ENCODE results near the gene MAML2. TPM values are rescaled to one million over a fixed set of nuclear protein-coding genes. Genes with fewer than 3 reads are reported as not detected.

Gene MAML2
- total RNA-seq, 5 donors from 2014 or later (not counting 1 experiment from before 2014, with no cell fraction given), result 30.4 to 66.7 (median 35.1) TPM

- H3K9me3 ChIP-seq, result no peaks in the 10 kb centered on the region
- H3K4me3 ChIP-seq (ENCODE audit: control insufficient read depth in 1 of 2, extremely low read depth in 1 of 2, low read length in 1 of 2), result no peak overlapping the region
- Mint-ChIP-seq H3K4me1 (peaks cover 64 to 77% (median 76%) of the 10 kb centered on the region in 3 donors), H3K27me3 (no peaks in the 10 kb centered on the region), H3K36me3 (peaks cover 14% of the 10 kb centered on the region), H3K9me3 (no peaks in the 10 kb centered on the region), H3K27ac (peak overlapping the region in 1 of 2 donors; percentile 34), H3K4me3 (no peak overlapping the region)
- ATAC-seq (replicated peaks in 1 of 4) (no peak), DNase-seq (no peak)
- 100% methylated on average over 1 of the region's 7 CpGs for WGBS (ENCODE audit: insufficient coverage)
- no peaks in the 10 kb centered on the region for H3K27me3 ChIP-seq (replicated peaks in 1 of 2; ENCODE audit: control insufficient read depth in 2 of 2, extremely low read depth in 1 of 2, insufficient read depth in 2 of 2, low read length in 1 of 2)
- H3K27ac ChIP-seq (ENCODE audit: low read length), result no peak overlapping the region
- CTCF ChIA-PET, result no interaction called here
- no peaks in the 10 kb centered on the region for H3K36me3 ChIP-seq (ENCODE audit: control insufficient read depth in 2 of 2, extremely low read depth in 1 of 2, insufficient read depth in 1 of 2, low read length in 1 of 2)
- POLR2A ChIA-PET, result no interaction called here
- H3K4me1 ChIP-seq (ENCODE audit: control insufficient read depth in 1 of 2, extremely low read depth in 1 of 2, insufficient read depth in 2 of 2, low read length in 2 of 2), result peaks cover 13 to 20% of the 10 kb centered on the region in 2 experiments
Measured at GRCh38 chr11:96160732-96161306, 182.2 kb downstream of the MAML2 start.

GRCh38 chr11:96159968-96160367, 183.0 kb downstream of the MAML2 start:
- Mint-ChIP-seq H3K36me3 (peaks cover 15% of the 10 kb centered on the region), H3K4me3 (no peak overlapping the region), H3K27me3 (no peaks in the 10 kb centered on the region), H3K9me3 (no peaks in the 10 kb centered on the region), H3K27ac (peak overlapping the region in 1 of 2 donors; percentile 34), H3K4me1 (peaks cover 64 to 78% (median 74%) of the 10 kb centered on the region in 3 donors)
- ChIA-PET POLR2A (no interaction called here), CTCF (no interaction called here)
- H3K4me3 ChIP-seq (ENCODE audit: control insufficient read depth in 1 of 2, extremely low read depth in 1 of 2, low read length in 1 of 2), result no peak overlapping the region
- H3K4me1 ChIP-seq (ENCODE audit: control insufficient read depth in 1 of 2, extremely low read depth in 1 of 2, insufficient read depth in 2 of 2, low read length in 2 of 2), result peaks cover 13 to 24% of the 10 kb centered on the region in 2 experiments
- ATAC-seq (replicated peaks in 1 of 4) (no peak), DNase-seq (no peak)
- peaks cover 0 to under 1% of the 10 kb centered on the region in 2 donors for H3K36me3 ChIP-seq (ENCODE audit: control insufficient read depth in 2 of 2, extremely low read depth in 1 of 2, insufficient read depth in 1 of 2, low read length in 1 of 2)
- no peaks in the 10 kb centered on the region for H3K9me3 ChIP-seq
- 0% methylated on average over 1 of the region's 6 CpGs for WGBS (ENCODE audit: insufficient coverage)
- H3K27ac ChIP-seq (ENCODE audit: low read length), result no peak overlapping the region
- no peaks in the 10 kb centered on the region for H3K27me3 ChIP-seq (replicated peaks in 1 of 2; ENCODE audit: control insufficient read depth in 2 of 2, extremely low read depth in 1 of 2, insufficient read depth in 2 of 2, low read length in 1 of 2)

GRCh38 chr11:96158126-96158525, 184.9 kb downstream of the MAML2 start:
- H3K27me3 Mint-ChIP-seq, result no peaks in the 10 kb centered on the region
- peaks cover 13 to 27% of the 10 kb centered on the region in 2 experiments for H3K4me1 ChIP-seq (ENCODE audit: control insufficient read depth in 1 of 2, extremely low read depth in 1 of 2, insufficient read depth in 2 of 2, low read length in 2 of 2)
- H3K36me3 ChIP-seq (ENCODE audit: control insufficient read depth in 2 of 2, extremely low read depth in 1 of 2, insufficient read depth in 1 of 2, low read length in 1 of 2), result peaks cover 0 to 2% of the 10 kb centered on the region in 2 donors
- no CpG with 5 or more reads among the region's 1 CpG for WGBS (ENCODE audit: insufficient coverage)
- ChIA-PET CTCF (interaction anchor here (0.7 to 1.5 kb wide), 2 partner anchors 17 to 103 kb away, joined by 3 read pairs; no protein-coding TSS in a partner anchor), POLR2A (interaction anchor here (0.5 to 0.7 kb wide), 3 partner anchors 11 to 462 kb away, joined by 3 to 5 read pairs (median 3); no protein-coding TSS in a partner anchor)
- no peak for ATAC-seq (replicated peaks in 1 of 4)
- no peaks in the 10 kb centered on the region for H3K9me3 ChIP-seq
- peak overlapping the region; percentile 90 to 97 for H3K27ac Mint-ChIP-seq
- H3K36me3 Mint-ChIP-seq, result peaks cover 14% of the 10 kb centered on the region
- peak overlapping the region; percentile 22 for H3K27ac ChIP-seq (ENCODE audit: low read length)
- no peak for DNase-seq
- no peaks in the 10 kb centered on the region for H3K27me3 ChIP-seq (replicated peaks in 1 of 2; ENCODE audit: control insufficient read depth in 2 of 2, extremely low read depth in 1 of 2, insufficient read depth in 2 of 2, low read length in 1 of 2)
- H3K4me1 Mint-ChIP-seq, result peaks cover 61 to 69% (median 68%) of the 10 kb centered on the region in 3 donors
- no peak overlapping the region for H3K4me3 ChIP-seq (ENCODE audit: control insufficient read depth in 1 of 2, extremely low read depth in 1 of 2, low read length in 1 of 2)
- H3K9me3 Mint-ChIP-seq, result no peaks in the 10 kb centered on the region
- H3K4me3 Mint-ChIP-seq, result no peak overlapping the region

GRCh38 chr11:96157517-96157873, 185.5 kb downstream of the MAML2 start:
- ChIA-PET CTCF (interaction anchor here (0.7 to 1.5 kb wide), 2 partner anchors 16 to 102 kb away, joined by 3 read pairs; no protein-coding TSS in a partner anchor), POLR2A (interaction anchor here in 1 of 2 donors (0.5 to 0.6 kb wide), 2 partner anchors 11 to 461 kb away, joined by 3 to 5 read pairs; no protein-coding TSS in a partner anchor)
- peak overlapping the region; percentile 90 to 97 for H3K27ac Mint-ChIP-seq
- peaks cover 66 to 72% (median 68%) of the 10 kb centered on the region in 3 donors for H3K4me1 Mint-ChIP-seq
- H3K9me3 Mint-ChIP-seq, result no peaks in the 10 kb centered on the region
- no peaks in the 10 kb centered on the region for H3K27me3 ChIP-seq (replicated peaks in 1 of 2; ENCODE audit: control insufficient read depth in 2 of 2, extremely low read depth in 1 of 2, insufficient read depth in 2 of 2, low read length in 1 of 2)
- H3K4me1 ChIP-seq (ENCODE audit: control insufficient read depth in 1 of 2, extremely low read depth in 1 of 2, insufficient read depth in 2 of 2, low read length in 2 of 2), result peaks cover 13 to 27% of the 10 kb centered on the region in 2 experiments
- peaks cover 0 to 2% of the 10 kb centered on the region in 2 donors for H3K36me3 ChIP-seq (ENCODE audit: control insufficient read depth in 2 of 2, extremely low read depth in 1 of 2, insufficient read depth in 1 of 2, low read length in 1 of 2)
- no peak overlapping the region for H3K4me3 ChIP-seq (ENCODE audit: control insufficient read depth in 1 of 2, extremely low read depth in 1 of 2, low read length in 1 of 2)
- peak overlapping the region; percentile 45 for H3K27ac ChIP-seq (ENCODE audit: low read length)
- ATAC-seq (replicated peaks in 1 of 4), result no peak
- peak overlapping the region in 2 of 3 donors; percentile 17 to 30 for H3K4me3 Mint-ChIP-seq
- DNase-seq, result no peak
- no peaks in the 10 kb centered on the region for H3K9me3 ChIP-seq
- no peaks in the 10 kb centered on the region for H3K27me3 Mint-ChIP-seq
- H3K36me3 Mint-ChIP-seq, result peaks cover 15% of the 10 kb centered on the region

- no peak for ATAC-seq (replicated peaks in 1 of 4)
- no CpG with 5 or more reads among the region's 3 CpGs for WGBS (ENCODE audit: insufficient coverage)
- CTCF ChIA-PET, result interaction anchor here in 1 of 2 donors (0.9 kb wide), 1 partner anchor 15 kb away, joined by 3 read pairs; no protein-coding TSS in a partner anchor
Measured at GRCh38 chr11:96156379-96156722, 186.6 kb downstream of the MAML2 start.

GRCh38 chr11:96155627-96156378, 187.2 kb downstream of the MAML2 start:
- CTCF ChIA-PET, result interaction anchor here in 1 of 2 donors (0.9 kb wide), 1 partner anchor 14 kb away, joined by 3 read pairs; no protein-coding TSS in a partner anchor
- Histone ChIP-seq H3K27me3 (replicated peaks in 1 of 2; ENCODE audit: control insufficient read depth in 2 of 2, extremely low read depth in 1 of 2, insufficient read depth in 2 of 2, low read length in 1 of 2) (no peaks in the 10 kb centered on the region), H3K27ac (ENCODE audit: low read length) (no peak overlapping the region), H3K9me3 (no peaks in the 10 kb centered on the region), H3K4me1 (ENCODE audit: control insufficient read depth in 1 of 2, extremely low read depth in 1 of 2, insufficient read depth in 2 of 2, low read length in 2 of 2) (peaks cover 13 to 27% of the 10 kb centered on the region in 2 experiments), H3K4me3 (ENCODE audit: control insufficient read depth in 1 of 2, extremely low read depth in 1 of 2, low read length in 1 of 2) (no peak overlapping the region), H3K36me3 (ENCODE audit: control insufficient read depth in 2 of 2, extremely low read depth in 1 of 2, insufficient read depth in 1 of 2, low read length in 1 of 2) (peaks cover 0 to 2% of the 10 kb centered on the region in 2 donors)
- DNase-seq (no peak), ATAC-seq (replicated peaks in 1 of 4) (no peak)
- H3K4me3 Mint-ChIP-seq, result peak overlapping the region in 2 of 3 donors; percentile 24 to 30
- POLR2A ChIA-PET, result interaction anchor here (0.6 kb wide), 2 partner anchors 13 to 1398 kb away, joined by 4 read pairs; no protein-coding TSS in a partner anchor
- H3K36me3 Mint-ChIP-seq, result peaks cover 15% of the 10 kb centered on the region
- no peaks in the 10 kb centered on the region for H3K27me3 Mint-ChIP-seq
- H3K4me1 Mint-ChIP-seq, result peaks cover 59 to 68% (median 64%) of the 10 kb centered on the region in 3 donors
- WGBS (ENCODE audit: insufficient coverage), result 68% methylated on average over 5 of the region's 9 CpGs
- peak overlapping the region; percentile 90 to 97 for H3K27ac Mint-ChIP-seq
- no peaks in the 10 kb centered on the region for H3K9me3 Mint-ChIP-seq

More at GRCh38 chr11:96156379-96156722, 186.6 kb downstream of the MAML2 start:
- no peak for DNase-seq
- H3K4me3 ChIP-seq (ENCODE audit: control insufficient read depth in 1 of 2, extremely low read depth in 1 of 2, low read length in 1 of 2), result no peak overlapping the region
- POLR2A ChIA-PET, result no interaction called here
- Mint-ChIP-seq H3K4me1 (peaks cover 61 to 74% (median 66%) of the 10 kb centered on the region in 3 donors), H3K9me3 (no peaks in the 10 kb centered on the region), H3K27ac (peak overlapping the region; percentile 90 to 97), H3K36me3 (peaks cover 15% of the 10 kb centered on the region), H3K4me3 (peak overlapping the region in 2 of 3 donors; percentile 29 to 30), H3K27me3 (no peaks in the 10 kb centered on the region)
- no peaks in the 10 kb centered on the region for H3K9me3 ChIP-seq
- no peaks in the 10 kb centered on the region for H3K27me3 ChIP-seq (replicated peaks in 1 of 2; ENCODE audit: control insufficient read depth in 2 of 2, extremely low read depth in 1 of 2, insufficient read depth in 2 of 2, low read length in 1 of 2)
- H3K27ac ChIP-seq (ENCODE audit: low read length), result peak overlapping the region; percentile 45
- peaks cover 0 to 2% of the 10 kb centered on the region in 2 donors for H3K36me3 ChIP-seq (ENCODE audit: control insufficient read depth in 2 of 2, extremely low read depth in 1 of 2, insufficient read depth in 1 of 2, low read length in 1 of 2)
- H3K4me1 ChIP-seq (ENCODE audit: control insufficient read depth in 1 of 2, extremely low read depth in 1 of 2, insufficient read depth in 2 of 2, low read length in 2 of 2), result peaks cover 13 to 27% of the 10 kb centered on the region in 2 experiments
